ENCODE data around the gene HEXIM1. TPM values are rescaled to one million over a fixed set of nuclear protein-coding genes. Genes with fewer than 3 reads are reported as not detected.

HEXIM1 gene
- total RNA-seq, 1 donor from 2014 or later = 21.0 TPM

- peak; percentile 93 for DNase-seq (ENCODE audit: low read depth)
These were observed 22.7 kb downstream of the HEXIM1 start for GRCh38 chr17:45170931-45171337.

GRCh38 chr17:45171338-45172231 is 23.3 kb downstream of the HEXIM1 start:
- peak; percentile 99 for DNase-seq (ENCODE audit: low read depth)

- no peak for DNase-seq (ENCODE audit: low read depth)
These were observed 23.9 kb downstream of the HEXIM1 start for GRCh38 chr17:45172232-45172540.

- peak; percentile 95 for DNase-seq (ENCODE audit: low read depth)
These were observed 24.4 kb downstream of the HEXIM1 start for GRCh38 chr17:45172541-45173286.

GRCh38 chr17:45175759-45176115 is 27.5 kb downstream of the HEXIM1 start:
- DNase-seq (ENCODE audit: low read depth) = no peak

GRCh38 chr17:45177563-45177962 is 29.3 kb downstream of the HEXIM1 start:
- DNase-seq (ENCODE audit: low read depth) = no peak

GRCh38 chr17:45184144-45184543 is 35.9 kb downstream of the HEXIM1 start:
- DNase-seq (ENCODE audit: low read depth) = peak; percentile 53

GRCh38 chr17:45186801-45187354 is 38.6 kb downstream of the HEXIM1 start:
- no peak for DNase-seq (ENCODE audit: low read depth)

GRCh38 chr17:45189009-45189408 is 40.7 kb downstream of the HEXIM1 start:
- no peak for DNase-seq (ENCODE audit: low read depth)

GRCh38 chr17:45190503-45191255 is 42.4 kb downstream of the HEXIM1 start:
- DNase-seq (ENCODE audit: low read depth) = no peak

- no peak for DNase-seq (ENCODE audit: low read depth)
These were observed 47.1 kb downstream of the HEXIM1 start for GRCh38 chr17:45195424-45195823.

- DNase-seq (ENCODE audit: low read depth) = no peak
These were observed 48.8 kb downstream of the HEXIM1 start for GRCh38 chr17:45197108-45197507.

- peak; percentile 95 for DNase-seq (ENCODE audit: low read depth)
These were observed 49.5 kb downstream of the HEXIM1 start for GRCh38 chr17:45197555-45198334.

- DNase-seq (ENCODE audit: low read depth) = peak; percentile 86
These were observed 52.4 kb downstream of the HEXIM1 start for GRCh38 chr17:45200701-45201100.

- DNase-seq (ENCODE audit: low read depth) = no peak
These were observed 53.2 kb downstream of the HEXIM1 start for GRCh38 chr17:45201457-45201856.

Small RNA genes lying within 50 kb of the gene (microRNA-seq; reads per million reads assigned to microRNA genes)
- not detected for gene MIR6784

Other genes starting within 250 kb of the HEXIM1 start
- gene EFTUD2, start 249.0 kb upstream of the HEXIM1 start, total RNA-seq = 111 and 114 TPM in 2 replicates
- 0.68 and 2.3 TPM in 2 replicates for gene GFAP, start 233.0 kb upstream of the HEXIM1 start, total RNA-seq
- 0.03 TPM in 1 of 2 replicates, not detected in the other for gene KIF18B, start 200.7 kb upstream of the HEXIM1 start, total RNA-seq
- gene C1QL1, start 180.2 kb upstream of the HEXIM1 start, total RNA-seq = 0.11 TPM in 1 of 2 replicates, not detected in the other
- 67.0 and 75.5 TPM in 2 replicates for gene DCAKD, start 96.8 kb upstream of the HEXIM1 start, total RNA-seq
- 80.3 and 88.7 TPM in 2 replicates for gene NMT1, start 87.2 kb upstream of the HEXIM1 start, total RNA-seq
- gene PLCD3, start 16.0 kb upstream of the HEXIM1 start, total RNA-seq = 61.3 and 187 TPM in 2 replicates
- 3.5 and 6.0 TPM in 2 replicates for gene ACBD4, start 12.8 kb upstream of the HEXIM1 start, total RNA-seq
- gene HEXIM2, start 13.4 kb downstream of the HEXIM1 start, total RNA-seq = 11.6 and 13.5 TPM in 2 replicates
- gene FMNL1, start 73.4 kb downstream of the HEXIM1 start, total RNA-seq = 56.3 and 110 TPM in 2 replicates
- gene SPATA32, start 113.6 kb downstream of the HEXIM1 start, total RNA-seq = not detected in 2 replicates
- 9.2 and 16.4 TPM in 2 replicates for gene MAP3K14, start 168.5 kb downstream of the HEXIM1 start, total RNA-seq

Data from myocyte (in vitro differentiated cells).